BLaER1 treated with 17β-estradiol and CSF1 and Interleukin-3, amounts not matched to agents 10 nM and 100 nM (cell line): ENCODE measurements around the gene WDR5.

Experiments
- H3K27ac ChIP-seq, 11 experiments: shearing (Covaris generic); formaldehyde crosslinking; 2 replicates each; pipeline ENCODE4 v1.8.1; 2022
- H3K27me3 ChIP-seq, 11 experiments: shearing (Covaris generic); formaldehyde crosslinking; 2 replicates each; pipeline ENCODE4 v1.8.1; 2022
- H3K36me3 ChIP-seq, 11 experiments: shearing (Covaris generic); formaldehyde crosslinking; 2 replicates each; pipeline ENCODE4 v1.8.1; 2022
- H3K4me1 ChIP-seq, 10 experiments: shearing (Covaris generic); formaldehyde crosslinking; 2 replicates each; pipeline ENCODE4 v1.8.1; 2022
- H3K4me2 ChIP-seq, 11 experiments: shearing (Covaris generic); formaldehyde crosslinking; 2 replicates each; pipeline ENCODE4 v1.8.1; 2022
- H3K4me3 ChIP-seq, 10 experiments: shearing (Covaris generic); formaldehyde crosslinking; 2 replicates each; pipeline ENCODE4 v1.8.1; 2022
- H3K9ac ChIP-seq, 11 experiments: shearing (Covaris generic); formaldehyde crosslinking; 2 replicates each; pipeline ENCODE4 v1.8.1; 2022
- H3K9me3 ChIP-seq, 11 experiments: shearing (Covaris generic); formaldehyde crosslinking; replicated peaks in 1 of 11; 2 replicates each; pipeline ENCODE4 v1.8.1; 2022
- H4K20me1 ChIP-seq, 11 experiments: shearing (Covaris generic); formaldehyde crosslinking; 2 replicates each; pipeline ENCODE4 v1.8.1; 2022
- Cebpa-rat ChIP-seq, 11 experiments: shearing (Covaris generic); IDR thresholded peaks; 2 replicates each; pipeline ENCODE4 v1.8.1; 2022

The WDR5 gene

GRCh38 chr9:134175808-134176598 lies 40.1 kb downstream of the WDR5 start:
- H3K9me3 ChIP-seq = no peaks in the 10 kb centered on the region
- H4K20me1 ChIP-seq = no peaks in the 10 kb centered on the region
- peaks cover 29 to 37% (median 37%) of the 10 kb centered on the region in 10 experiments for H3K4me1 ChIP-seq
- no peak for TF ChIP-seq Cebpa-rat (IDR thresholded peaks at IDR 0.05)
- H3K36me3 ChIP-seq = no peaks in the 10 kb centered on the region
- H3K4me2 ChIP-seq = peak overlapping the region in 6 of 11 experiments; percentile 42 to 62 (median 54); a peak in 18 of 22 replicates
- peak overlapping the region in 7 of 11 experiments; percentile 18 to 65 (median 50); a peak in 14 of 22 replicates for H3K27ac ChIP-seq
- peak overlapping the region in 5 of 11 experiments; percentile 18 to 44 (median 28); a peak in 6 of 22 replicates for H3K9ac ChIP-seq
- peaks cover 0 to 15% (median 4%) of the 10 kb centered on the region in 11 experiments; a peak in 10 of 22 replicates for H3K27me3 ChIP-seq
- no peak overlapping the region for H3K4me3 ChIP-seq

- H3K4me3 ChIP-seq = no peak overlapping the region
- no peaks in the 10 kb centered on the region for H3K36me3 ChIP-seq
- peaks cover 35 to 43% (median 42%) of the 10 kb centered on the region in 10 experiments for H3K4me1 ChIP-seq
- no peaks in the 10 kb centered on the region for H3K9me3 ChIP-seq
- peak overlapping the region in 6 of 11 experiments; percentile 42 to 62 (median 54); a peak in 17 of 22 replicates for H3K4me2 ChIP-seq
- no peak for TF ChIP-seq Cebpa-rat (IDR thresholded peaks at IDR 0.05)
- H3K27ac ChIP-seq = peak overlapping the region in 4 of 11 experiments; percentile 38 to 65 (median 54); a peak in 6 of 22 replicates
- peaks cover 0 to 15% (median 4%) of the 10 kb centered on the region in 11 experiments; a peak in 10 of 22 replicates for H3K27me3 ChIP-seq
- no peaks in the 10 kb centered on the region for H4K20me1 ChIP-seq
- peak overlapping the region in 2 of 11 experiments; percentile 24 to 44; a peak in 5 of 22 replicates for H3K9ac ChIP-seq
Measured at GRCh38 chr9:134176599-134176968, 40.7 kb downstream of the WDR5 start.

- Histone ChIP-seq H3K4me2 (peak overlapping the region in 8 of 11 experiments; percentile 68 to 89 (median 80); a peak in 11 of 22 replicates), H3K4me3 (no peak overlapping the region), H3K9me3 (no peaks in the 10 kb centered on the region), H3K27me3 (peaks cover 0 to 15% (median 4%) of the 10 kb centered on the region in 11 experiments; a peak in 10 of 22 replicates), H3K36me3 (no peaks in the 10 kb centered on the region), H3K9ac (no peak overlapping the region), H3K4me1 (peaks cover 39 to 49% (median 48%) of the 10 kb centered on the region in 10 experiments), H4K20me1 (no peaks in the 10 kb centered on the region), H3K27ac (no peak overlapping the region)
- no peak for TF ChIP-seq Cebpa-rat (IDR thresholded peaks at IDR 0.05)
Measured at GRCh38 chr9:134177186-134177585, 41.3 kb downstream of the WDR5 start.

GRCh38 chr9:134177624-134178393 lies 41.9 kb downstream of the WDR5 start:
- TF ChIP-seq Cebpa-rat (IDR thresholded peaks at IDR 0.05) = no peak
- peak overlapping the region; percentile 57 to 89 (median 77); a peak in 21 of 22 replicates for H3K4me2 ChIP-seq
- peak overlapping the region in 7 of 11 experiments; percentile 5 to 66 (median 55); a peak in 10 of 22 replicates for H3K27ac ChIP-seq
- no peaks in the 10 kb centered on the region for H3K36me3 ChIP-seq
- no peak overlapping the region for H3K4me3 ChIP-seq
- H3K27me3 ChIP-seq = peaks cover 0 to 15% (median 4%) of the 10 kb centered on the region in 11 experiments; a peak in 10 of 22 replicates
- peak overlapping the region in 9 of 11 experiments; percentile 3 to 61 (median 47); a peak in 12 of 22 replicates for H3K9ac ChIP-seq
- H3K4me1 ChIP-seq = peaks cover 39 to 55% (median 54%) of the 10 kb centered on the region in 10 experiments
- H4K20me1 ChIP-seq = no peaks in the 10 kb centered on the region
- H3K9me3 ChIP-seq = no peaks in the 10 kb centered on the region

- Histone ChIP-seq H3K27me3 (peaks cover 0 to 15% (median 4%) of the 10 kb centered on the region in 11 experiments; a peak in 10 of 22 replicates), H3K27ac (peak overlapping the region in 9 of 11 experiments; percentile 5 to 66 (median 39); a peak in 15 of 22 replicates), H3K4me3 (no peak overlapping the region), H3K36me3 (no peaks in the 10 kb centered on the region), H3K4me1 (peaks cover 39 to 57% (median 54%) of the 10 kb centered on the region in 10 experiments), H3K4me2 (peak overlapping the region; percentile 57 to 89 (median 77)), H4K20me1 (no peaks in the 10 kb centered on the region), H3K9me3 (no peaks in the 10 kb centered on the region), H3K9ac (peak overlapping the region in 10 of 11 experiments; percentile 3 to 61 (median 44); a peak in 15 of 22 replicates)
- TF ChIP-seq Cebpa-rat (IDR thresholded peaks at IDR 0.05) = no peak
Measured at GRCh38 chr9:134178394-134178767, 42.5 kb downstream of the WDR5 start.

- H3K4me3 ChIP-seq = no peak overlapping the region
- H3K36me3 ChIP-seq = no peaks in the 10 kb centered on the region
- peak overlapping the region in 10 of 11 experiments; percentile 3 to 61 (median 44); a peak in 15 of 22 replicates for H3K9ac ChIP-seq
- H3K27ac ChIP-seq = peak overlapping the region in 9 of 11 experiments; percentile 5 to 66 (median 39); a peak in 15 of 22 replicates
- no peaks in the 10 kb centered on the region for H3K9me3 ChIP-seq
- TF ChIP-seq Cebpa-rat (IDR thresholded peaks at IDR 0.05) = no peak
- H3K4me1 ChIP-seq = peaks cover 39 to 57% (median 54%) of the 10 kb centered on the region in 10 experiments
- H3K27me3 ChIP-seq = peaks cover 0 to 15% (median 4%) of the 10 kb centered on the region in 11 experiments; a peak in 10 of 22 replicates
- H3K4me2 ChIP-seq = peak overlapping the region; percentile 57 to 89 (median 77)
- no peaks in the 10 kb centered on the region for H4K20me1 ChIP-seq
Measured at GRCh38 chr9:134178768-134179551, 43.1 kb downstream of the WDR5 start.

GRCh38 chr9:134179595-134179917 lies 43.7 kb downstream of the WDR5 start:
- no peaks in the 10 kb centered on the region for H3K36me3 ChIP-seq
- TF ChIP-seq Cebpa-rat (IDR thresholded peaks at IDR 0.05) = no peak
- no peak overlapping the region for H3K4me3 ChIP-seq
- peaks cover 0 to 15% (median 4%) of the 10 kb centered on the region in 11 experiments; a peak in 10 of 22 replicates for H3K27me3 ChIP-seq
- H3K9me3 ChIP-seq = no peaks in the 10 kb centered on the region
- no peaks in the 10 kb centered on the region for H4K20me1 ChIP-seq
- peak overlapping the region in 9 of 11 experiments; percentile 68 to 89 (median 80); a peak in 17 of 22 replicates for H3K4me2 ChIP-seq
- H3K9ac ChIP-seq = peak overlapping the region in 1 of 11 experiments; percentile 48; a peak in 2 of 22 replicates
- peak overlapping the region in 1 of 11 experiments; percentile 63; a peak in 1 of 22 replicates for H3K27ac ChIP-seq
- peaks cover 39 to 57% (median 54%) of the 10 kb centered on the region in 10 experiments for H3K4me1 ChIP-seq
